Measurements from ENCODE around the gene HSPB1.
"Not testable (repeated sequence)": the region's sequence is repeated elsewhere in the genome, so short reads cannot be mapped to it uniquely, and the experiment has no call there.

The HSPB1 gene

GRCh38 chr7:76309341-76310101, 7.0 kb downstream of the HSPB1 start:
- DNase-seq (ENCODE audit: low spot score): not testable (repeated sequence)

GRCh38 chr7:76310102-76310957, 7.9 kb downstream of the HSPB1 start:
- peak; percentile 69 for DNase-seq (ENCODE audit: low spot score)

DNA sequence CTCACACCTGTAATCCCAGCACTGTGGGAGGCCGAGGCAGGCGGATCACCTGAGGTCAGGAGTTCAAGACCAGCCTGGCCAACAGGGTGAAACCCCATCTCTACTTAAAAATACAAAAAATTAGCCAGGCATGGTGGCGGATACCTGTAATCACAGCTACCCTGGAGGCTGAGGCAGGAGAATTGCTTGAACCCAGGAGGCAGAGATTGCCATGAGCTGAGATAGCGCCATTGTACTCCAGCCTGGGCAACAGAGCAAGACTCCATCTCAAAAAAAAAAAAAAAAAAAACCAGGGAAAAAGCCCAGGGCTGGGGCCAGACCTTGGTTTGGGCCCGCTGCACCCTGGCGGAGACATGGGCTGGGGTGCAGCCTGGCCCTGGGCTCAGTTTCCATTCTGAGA, 9.4 kb downstream of the HSPB1 start:
- DNase-seq (ENCODE audit: low spot score): not testable (repeated sequence)

GRCh38 chr7:76314042-76314721, 11.7 kb downstream of the HSPB1 start:
- peak; percentile 90 for DNase-seq (ENCODE audit: low spot score)

DNA sequence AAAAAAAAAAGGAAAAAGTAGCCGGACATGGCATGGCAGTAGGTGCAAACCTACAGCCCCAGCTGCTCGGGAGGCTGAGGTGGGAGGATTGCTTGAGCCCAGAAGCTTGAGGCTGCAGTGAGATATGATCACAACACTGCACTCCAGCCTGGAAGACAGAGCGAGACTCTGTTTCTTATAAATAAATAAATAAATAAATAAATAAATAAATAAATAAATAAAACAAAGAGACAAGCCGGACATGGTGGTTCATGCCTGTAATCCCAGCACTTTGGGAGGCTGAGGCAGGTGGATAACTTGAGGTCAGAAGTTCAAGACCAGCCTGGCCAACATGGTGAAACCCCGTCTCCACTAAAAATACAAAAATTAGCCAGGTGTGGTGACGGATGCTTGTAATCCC, 12.3 kb downstream of the HSPB1 start:
- DNase-seq (ENCODE audit: low spot score): not testable (repeated sequence)

DNA sequence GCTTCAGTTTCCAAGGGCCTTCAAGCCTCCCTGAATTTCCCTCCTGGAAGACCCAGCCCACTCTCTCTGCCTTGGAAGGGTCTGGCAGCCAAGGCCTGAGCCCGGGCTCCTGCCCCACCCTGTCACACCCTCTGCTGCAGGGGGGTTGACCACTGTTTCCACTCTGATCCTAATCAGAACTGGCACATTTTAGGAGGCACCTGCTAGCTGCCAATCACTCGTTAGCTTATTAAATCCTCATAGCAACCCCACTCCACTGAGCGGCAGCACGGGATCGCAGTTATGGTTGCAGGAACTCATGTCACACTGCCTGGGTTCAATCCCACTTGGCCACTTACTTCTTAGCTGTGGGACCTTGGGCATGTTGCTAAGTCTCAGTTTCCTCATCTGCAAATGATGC, 12.9 kb downstream of the HSPB1 start:
- no peak for DNase-seq (ENCODE audit: low spot score)

DNA sequence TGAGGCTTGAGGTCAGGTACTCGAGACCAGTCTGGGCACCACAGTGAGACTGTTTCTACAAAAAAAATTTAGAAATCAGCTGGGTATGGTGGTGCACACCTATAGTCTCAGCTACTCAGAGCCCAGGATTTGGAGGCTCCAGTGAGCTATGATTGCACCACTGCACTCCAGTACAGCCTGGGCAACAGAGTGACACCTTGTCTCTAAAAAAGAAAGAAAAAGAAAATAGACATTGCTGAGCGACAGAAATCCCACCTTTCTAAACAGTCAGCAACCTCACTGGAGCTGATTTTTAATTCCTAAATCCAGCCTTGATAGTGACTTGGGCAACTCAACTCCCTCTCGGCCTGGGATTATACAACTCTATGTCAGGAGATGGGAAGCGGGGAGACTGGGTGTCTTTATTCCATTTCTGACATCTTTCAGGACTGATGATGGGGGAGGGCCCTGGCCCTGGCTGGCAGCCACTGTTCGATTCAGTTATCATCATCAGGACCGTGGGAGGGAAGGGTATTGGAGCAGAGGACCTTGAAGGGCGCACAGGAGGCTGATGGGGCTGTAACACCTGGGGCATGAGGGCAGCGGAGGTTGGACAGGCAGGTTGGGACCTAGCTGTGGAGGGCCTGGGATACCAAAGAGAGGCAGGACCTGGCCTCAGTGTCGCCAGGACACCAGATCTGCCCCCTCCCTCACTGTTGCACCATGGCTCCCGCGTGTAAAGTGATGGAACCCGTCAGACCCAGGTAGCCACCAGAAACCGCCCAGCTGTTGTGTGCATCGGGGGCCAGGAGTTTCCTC, 14.7 kb downstream of the HSPB1 start:
- no peak for DNase-seq (ENCODE audit: low spot score)

GRCh38 chr7:76317782-76318487, 15.5 kb downstream of the HSPB1 start:
- DNase-seq (ENCODE audit: low spot score): peak; percentile 98

- peak; percentile 70 for DNase-seq (ENCODE audit: low spot score)
Measured at GRCh38 chr7:76318488-76319353, 16.2 kb downstream of the HSPB1 start.

DNA sequence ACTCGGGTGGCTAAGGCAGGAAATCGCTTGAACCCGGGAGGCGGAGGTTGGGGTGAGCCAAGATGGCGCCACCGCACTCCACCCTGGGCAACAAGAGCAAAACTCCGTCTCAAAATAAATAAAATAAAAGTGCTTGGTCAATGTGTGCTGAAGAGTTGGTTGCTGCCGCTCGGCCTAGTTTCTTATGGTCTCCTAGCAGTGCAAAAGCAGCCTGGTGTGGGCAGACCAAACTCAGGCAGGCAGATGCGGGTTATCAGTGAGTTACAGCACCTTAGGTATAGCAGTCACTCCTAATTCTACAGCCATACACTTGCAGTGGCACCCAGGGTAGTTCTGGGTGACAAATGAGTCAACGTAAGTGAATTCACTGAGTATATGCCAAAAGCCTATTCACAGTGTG, 22.6 kb downstream of the HSPB1 start:
- DNase-seq (ENCODE audit: low spot score): no peak

- no peak for DNase-seq (ENCODE audit: low spot score)
Measured at GRCh38 chr7:76325811-76326210, 23.3 kb downstream of the HSPB1 start.

- no peak for DNase-seq (ENCODE audit: low spot score)
Measured at GRCh38 chr7:76326646-76327233, 24.3 kb downstream of the HSPB1 start.

- no peak for DNase-seq (ENCODE audit: low spot score)
Measured at GRCh38 chr7:76327610-76328009, 25.1 kb downstream of the HSPB1 start.

DNA sequence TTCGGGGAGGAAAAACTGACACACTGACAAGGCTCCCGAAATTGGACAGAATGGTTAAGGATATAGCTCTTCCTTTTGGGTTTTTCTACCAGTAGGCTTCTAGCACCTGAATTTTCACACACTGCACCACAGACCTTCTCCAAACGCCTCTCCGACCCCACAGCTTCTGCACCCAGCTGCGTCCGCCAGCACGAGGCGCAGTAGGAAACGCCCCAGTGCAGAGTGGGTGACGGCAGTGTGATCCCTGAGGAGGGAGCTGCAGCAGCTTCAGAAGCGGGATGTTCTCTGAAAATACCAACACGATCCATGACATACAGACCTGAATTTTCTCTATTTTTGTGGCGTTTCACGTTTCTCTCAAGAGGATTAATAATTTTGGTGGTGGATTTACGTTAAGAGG, 25.9 kb downstream of the HSPB1 start:
- no peak for DNase-seq (ENCODE audit: low spot score)

- no peak for DNase-seq (ENCODE audit: low spot score)
Measured at GRCh38 chr7:76329479-76329878, 27.0 kb downstream of the HSPB1 start.

DNA sequence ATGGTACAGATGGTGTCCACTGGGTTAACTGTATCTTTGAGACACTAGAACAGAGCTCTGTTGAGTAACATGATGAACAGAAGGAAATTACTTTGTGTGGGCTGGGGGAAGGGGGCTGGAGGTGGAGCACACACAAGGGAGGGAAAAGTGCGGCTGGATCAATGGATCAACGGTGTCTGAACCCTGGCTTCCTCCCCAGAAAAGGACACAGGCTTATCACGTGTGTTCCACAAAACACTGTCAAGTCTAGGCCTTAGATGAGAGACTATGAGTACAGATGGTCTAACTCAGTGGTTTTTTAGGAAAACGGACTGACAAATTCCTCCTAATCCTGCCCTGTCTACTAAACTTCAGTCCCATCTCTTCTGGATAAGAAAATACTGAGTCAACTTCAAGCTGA, 27.8 kb downstream of the HSPB1 start:
- DNase-seq (ENCODE audit: low spot score): no peak

- no peak for DNase-seq (ENCODE audit: low spot score)
Measured at GRCh38 chr7:76330673-76331072, 28.2 kb downstream of the HSPB1 start.

DNA sequence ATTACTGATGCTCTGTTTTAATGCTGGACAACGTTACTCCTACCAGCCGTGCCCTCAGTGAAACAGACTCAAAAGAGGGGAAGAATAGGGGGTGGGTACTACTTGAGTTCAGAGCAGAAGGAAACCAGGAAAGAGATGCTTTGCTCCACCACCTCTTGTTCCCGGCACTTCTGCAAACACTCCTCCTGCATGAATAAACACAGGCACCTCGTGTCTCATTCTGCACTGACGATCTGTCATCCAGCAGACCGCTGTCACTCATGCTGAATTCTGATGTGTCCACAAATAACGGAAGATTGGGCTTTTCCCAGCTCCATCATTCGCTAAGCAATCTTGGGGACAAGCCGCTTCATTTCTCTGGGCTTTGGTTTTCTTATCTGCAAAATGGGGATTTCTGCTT, 29.6 kb downstream of the HSPB1 start:
- DNase-seq (ENCODE audit: low spot score): no peak

GRCh38 chr7:76333511-76334101, 31.1 kb downstream of the HSPB1 start:
- DNase-seq (ENCODE audit: low spot score): no peak
